ENCODE measurements around the gene SETD6. TPM values are rescaled to one million over a fixed set of nuclear protein-coding genes. Genes with fewer than 3 reads are reported as not detected.

The SETD6 gene
- polyA plus RNA-seq, 1 donor from 2014 or later, result 12.4 TPM

Other genes with a start within 250 kb of the SETD6 start
- gene PRSS54, start 220.5 kb upstream of the SETD6 start, polyA plus RNA-seq, result not detected
- gene GINS3, start 123.0 kb upstream of the SETD6 start, polyA plus RNA-seq, result 1.5 TPM
- 0.81 TPM for gene NDRG4, start 15.4 kb upstream of the SETD6 start, polyA plus RNA-seq
- 80.9 TPM for gene CNOT1, start 114.3 kb downstream of the SETD6 start, polyA plus RNA-seq
- gene SLC38A7, start 169.3 kb downstream of the SETD6 start, polyA plus RNA-seq, result 7.7 TPM
- gene GOT2, start 218.8 kb downstream of the SETD6 start, polyA plus RNA-seq, result 56.3 TPM

Data from IgD-negative memory B cell (primary cell).